GM21528 (cell line): ENCODE results near the gene TRDN.
"Not testable (repeated sequence)": the region's sequence is repeated elsewhere in the genome, so short reads cannot be mapped to it uniquely, and the experiment has no call there.

Source experiments
- ATAC-seq: cut with Tn5 transposase; IDR thresholded peaks from one replicate; pipeline ENCODE4 v1.9.1; 2021; ENCODE audit warnings: mild to moderate bottlenecking, moderate library complexity; ENCODE audit not compliant: unreplicated experiment, low FRiP score

The TRDN gene

DNA sequence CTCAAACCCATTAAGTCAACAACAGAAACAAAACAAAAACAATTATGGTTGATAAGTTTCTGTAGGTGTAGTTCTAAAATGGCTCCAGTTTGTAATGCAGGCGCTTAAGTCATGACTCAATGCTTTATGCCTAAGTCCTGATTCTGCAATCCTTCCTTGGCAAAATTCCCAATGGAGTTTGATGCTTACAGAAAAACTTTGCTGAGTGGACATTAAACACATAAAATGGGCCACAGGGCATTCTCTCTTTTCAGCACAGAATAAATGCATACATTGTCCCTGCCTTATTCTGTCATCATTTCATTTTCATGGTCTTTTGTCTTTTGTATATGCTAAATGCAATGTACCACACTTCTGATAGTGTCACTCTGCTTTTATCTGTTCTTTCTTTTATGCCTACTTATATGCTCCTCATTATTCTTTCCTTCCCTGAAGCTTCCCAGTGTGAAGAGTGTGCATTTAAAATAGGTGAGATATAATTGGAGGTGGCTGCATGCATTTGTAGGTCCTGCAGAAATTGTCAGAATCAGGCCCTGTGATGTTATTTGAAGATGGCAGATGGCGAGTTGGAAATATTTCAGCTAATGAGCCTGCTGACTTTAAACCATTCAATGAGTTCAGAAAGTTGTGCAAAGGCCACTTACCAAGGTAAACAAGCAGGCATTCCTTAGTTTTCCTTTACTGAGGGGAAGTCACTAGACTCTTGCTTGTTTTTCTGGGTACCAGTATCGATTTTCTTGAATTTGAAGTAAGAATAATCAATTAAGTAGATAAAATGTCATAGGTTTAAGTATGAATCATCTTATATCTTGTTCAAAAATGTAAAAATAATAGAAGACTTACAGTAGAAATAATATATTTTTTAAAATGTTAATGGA, 313.1 kb downstream of the TRDN start:
- ATAC-seq: no peak

- ATAC-seq: no peak
Observed at GRCh38 chr6:123321020-123321419, 315.7 kb downstream of the TRDN start.

- ATAC-seq: no peak
Observed at GRCh38 chr6:123316733-123317323, 319.9 kb downstream of the TRDN start.

DNA sequence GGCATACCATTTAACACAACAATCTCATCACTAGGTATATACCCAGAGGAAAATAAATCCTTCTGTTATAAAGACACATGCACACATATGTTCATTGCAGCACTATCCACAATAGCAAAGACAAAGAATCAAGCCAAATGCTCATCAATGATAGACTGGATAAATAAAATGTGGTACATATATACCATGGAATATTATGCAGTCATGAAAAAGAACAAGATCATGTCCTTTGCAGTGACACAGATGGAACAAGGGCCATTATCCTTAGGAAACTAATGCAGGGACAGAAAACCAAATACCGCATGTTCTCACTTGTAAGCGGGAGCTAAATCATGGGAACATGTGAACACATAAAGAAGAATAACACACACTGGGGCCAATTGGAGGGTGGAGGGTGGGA, 322.3 kb downstream of the TRDN start:
- not testable (repeated sequence) for ATAC-seq

- ATAC-seq: no peak
Observed at GRCh38 chr6:123309130-123309529, 327.6 kb downstream of the TRDN start.

DNA sequence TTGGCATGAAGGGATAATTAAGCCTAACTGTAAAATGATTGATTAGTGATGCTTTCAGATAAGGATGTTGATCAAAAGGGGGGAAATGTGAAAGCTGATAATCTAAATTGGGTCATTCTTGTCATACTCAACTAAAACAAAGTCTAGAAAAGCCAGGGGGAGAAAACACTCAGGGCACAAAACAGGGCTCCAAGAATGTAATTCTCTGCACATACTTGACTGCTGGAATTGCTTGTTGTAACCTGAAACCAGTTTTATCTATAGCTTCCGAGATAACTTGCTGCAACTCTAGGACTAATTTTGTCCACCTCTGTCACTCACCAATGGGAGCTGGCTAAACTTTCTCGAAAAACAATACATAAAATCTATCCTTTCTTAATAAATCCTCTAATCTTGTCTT, 330.4 kb downstream of the TRDN start:
- no peak for ATAC-seq

- ATAC-seq: no peak
Observed at GRCh38 chr6:123295672-123296071, 341.1 kb downstream of the TRDN start.

GRCh38 chr6:123295181-123295580, 341.6 kb downstream of the TRDN start:
- no peak for ATAC-seq

DNA sequence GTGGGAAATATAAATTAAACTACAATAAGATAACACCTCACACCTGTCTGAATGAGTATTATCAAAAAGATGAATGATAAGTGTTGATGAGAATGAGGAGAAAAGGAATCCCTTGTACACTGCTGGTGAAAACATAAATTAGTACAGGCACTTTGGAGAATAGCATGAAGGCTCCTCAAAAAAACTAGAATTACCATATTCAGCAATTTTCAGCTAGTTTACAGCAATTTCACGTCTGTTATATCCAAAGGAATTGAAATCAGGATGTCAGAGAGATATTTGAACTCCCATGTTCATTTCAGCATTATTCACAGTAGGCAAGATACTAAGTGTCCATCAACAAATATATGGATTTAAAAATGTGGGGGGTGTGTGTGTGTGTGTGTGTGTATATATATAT, 348.1 kb downstream of the TRDN start:
- ATAC-seq: no peak

DNA sequence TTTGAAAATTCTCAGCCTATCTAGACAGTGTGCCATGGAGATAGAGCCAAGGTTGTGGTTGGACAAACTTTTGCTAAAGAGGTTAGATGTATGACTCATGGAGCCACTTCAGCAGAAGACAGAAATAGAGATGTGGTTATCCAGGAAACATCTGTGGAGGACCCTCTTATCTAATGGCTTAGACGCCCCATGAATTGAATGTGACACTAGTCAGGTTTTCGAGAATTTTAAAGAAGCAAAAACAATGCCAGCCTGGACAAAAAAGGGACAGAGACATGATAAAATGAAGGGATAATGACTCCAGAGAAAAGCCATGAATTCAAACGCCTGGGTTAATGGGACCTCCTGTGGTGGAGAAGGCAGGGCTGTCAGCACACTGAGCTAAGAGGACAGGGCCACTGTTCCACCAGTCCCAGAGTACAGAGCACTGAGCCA, 360.2 kb downstream of the TRDN start:
- ATAC-seq: no peak

DNA sequence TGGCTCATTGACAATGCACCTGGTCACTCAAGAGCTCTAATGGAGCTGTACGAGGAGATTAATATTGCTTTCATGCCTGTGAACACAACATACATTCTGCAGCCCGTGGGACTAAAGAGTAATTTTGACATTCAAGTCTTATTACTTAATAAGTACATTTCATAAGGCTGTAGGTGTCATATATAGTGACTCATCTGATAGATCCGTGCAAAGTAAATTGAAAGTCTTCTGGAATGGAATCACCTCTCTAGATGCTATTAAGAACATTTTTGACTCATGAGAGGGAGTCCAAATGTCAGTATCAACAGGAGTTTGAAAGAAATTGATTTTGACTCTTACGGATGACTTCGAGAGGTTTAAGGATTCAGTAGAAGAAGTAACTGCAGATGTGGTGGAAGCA, 372.8 kb downstream of the TRDN start:
- ATAC-seq: no peak

DNA sequence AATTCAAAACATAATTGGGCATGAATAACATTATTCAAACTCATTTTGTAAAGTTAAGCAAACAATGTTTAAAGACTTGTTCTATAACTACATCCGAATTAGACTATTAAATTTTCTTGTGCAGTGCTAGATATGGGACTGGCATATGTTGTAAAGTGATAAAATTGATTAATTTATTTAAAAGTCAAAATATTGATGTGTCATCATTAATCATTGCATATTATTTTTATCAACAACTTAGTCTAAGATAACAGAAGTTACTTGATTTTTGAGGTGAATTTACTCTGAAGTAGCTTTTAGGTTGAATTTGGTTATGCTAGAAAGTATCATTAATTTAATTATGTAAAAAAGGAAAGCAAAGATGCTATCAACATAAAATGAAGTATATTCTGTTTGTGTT, 396.1 kb downstream of the TRDN start:
- no peak for ATAC-seq

GRCh38 chr6:123233336-123233735, 403.4 kb downstream of the TRDN start:
- ATAC-seq: no peak

GRCh38 chr6:123227789-123228188, 409.0 kb downstream of the TRDN start:
- ATAC-seq: not testable (repeated sequence)

DNA sequence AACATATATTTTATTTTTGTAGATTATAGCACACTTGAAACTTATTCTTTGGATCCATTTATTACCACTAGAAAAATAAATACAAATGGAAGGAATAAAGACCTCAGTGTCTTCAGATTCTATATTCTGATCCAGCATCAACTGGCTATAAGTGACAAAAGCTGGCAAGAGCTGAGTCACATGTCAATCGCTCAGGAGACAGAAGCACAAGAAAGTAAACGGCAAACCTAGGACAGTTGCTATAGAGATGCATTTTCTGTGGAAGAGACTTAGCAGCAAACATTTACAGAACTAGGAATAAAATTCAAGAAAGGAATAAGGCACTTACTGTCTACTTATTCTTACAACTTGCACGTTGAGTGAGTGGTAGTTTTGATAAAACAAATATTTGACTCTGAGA, 410.4 kb downstream of the TRDN start:
- ATAC-seq: no peak

DNA sequence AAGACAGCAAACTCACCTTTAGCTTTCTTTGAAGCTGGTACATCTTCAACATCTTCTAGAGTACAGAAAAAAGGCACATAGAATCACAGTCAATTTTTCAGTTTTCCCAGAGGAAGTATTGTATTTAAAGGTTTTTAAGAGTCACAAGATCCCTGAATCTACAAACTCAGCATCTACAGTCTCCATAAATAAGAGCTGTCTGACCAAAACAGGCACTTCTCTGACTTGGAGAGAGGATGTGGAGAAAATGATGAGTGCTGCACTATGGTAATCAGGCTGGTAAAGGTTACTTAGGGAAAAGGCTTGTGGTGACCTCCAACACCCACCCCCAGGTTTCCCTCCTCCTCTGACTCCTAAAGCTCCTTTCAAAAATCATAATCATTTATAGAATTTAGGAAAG, 412.7 kb downstream of the TRDN start:
- ATAC-seq: no peak

GRCh38 chr6:123223461-123223860, 413.3 kb downstream of the TRDN start:
- ATAC-seq: no peak

DNA sequence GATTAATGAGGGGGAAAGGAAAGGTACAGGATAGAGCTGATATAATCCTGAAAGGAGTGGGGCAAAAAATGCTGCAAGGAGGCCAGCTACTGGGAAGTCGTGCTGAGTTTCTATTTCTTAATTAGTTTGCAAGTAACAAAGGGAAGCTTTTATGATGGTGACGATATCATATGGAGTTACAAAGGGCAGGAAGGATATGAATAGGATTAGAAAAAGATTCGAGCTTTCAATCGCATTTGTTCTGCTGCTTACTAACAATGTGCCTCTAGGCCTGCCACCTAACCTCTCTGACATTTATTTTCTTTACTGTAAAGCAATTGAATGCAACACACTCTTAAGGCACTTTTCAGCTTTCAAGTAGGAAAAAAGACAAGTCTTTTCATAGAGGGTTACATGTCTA, 421.5 kb downstream of the TRDN start:
- ATAC-seq: no peak

DNA sequence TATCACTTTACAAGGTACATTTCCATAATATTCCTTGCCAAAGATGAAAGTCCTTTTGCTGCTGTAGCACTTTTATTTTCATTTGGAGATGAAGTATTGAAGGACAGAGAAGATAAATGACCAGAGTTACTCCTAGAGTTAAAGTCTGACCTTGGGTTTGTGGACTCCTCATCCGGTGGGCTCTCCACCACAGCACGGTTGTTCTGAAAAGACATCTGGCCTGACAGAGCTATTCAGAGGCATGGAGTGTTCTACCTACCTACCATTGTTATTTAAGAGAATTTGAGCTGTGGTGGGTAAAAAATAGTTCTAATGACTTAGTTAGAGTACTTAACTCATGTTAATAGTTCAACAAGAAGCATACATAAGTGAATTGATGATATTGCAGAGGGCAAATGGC, 422.3 kb downstream of the TRDN start:
- ATAC-seq: no peak

- no peak for ATAC-seq
Observed at GRCh38 chr6:123213921-123214320, 422.8 kb downstream of the TRDN start.

GRCh38 chr6:123211777-123212545, 424.8 kb downstream of the TRDN start:
- no peak for ATAC-seq
